H1 (cell line): ENCODE measurements around the gene GAS7. TPM values are rescaled to one million over a fixed set of nuclear protein-coding genes. Genes with fewer than 3 reads are reported as not detected.

Source experiments
- ASH2L ChIP-seq: fragments of 200-600, 300-600 bp; sonication (generic); IDR thresholded peaks from one replicate; pipeline ENCODE4 v1.7.1; 2017; ENCODE audit warnings: low read length
- POLR2A ChIP-seq, 2 experiments: IDR thresholded peaks; 1 replicate in 1 of 2; 2 replicates in 1 of 2; pipeline ENCODE4 v1.6.1; 2011; ENCODE audit warnings: low read depth in 2 of 2, low read length in 2 of 2, mild to moderate bottlenecking in 2 of 2; ENCODE audit errors: control extremely low read depth in 1 of 2
- RNF2 ChIP-seq: fragments of 200-900, 300-1000 bp; sonication (generic); IDR thresholded peaks from 2 replicates; pipeline ENCODE4 v1.7.1; 2016; ENCODE audit warnings: borderline replicate concordance, low read depth, mild to moderate bottlenecking, antibody characterized with exemption, low read length; ENCODE audit not compliant: poor library complexity, severe bottlenecking; ENCODE audit errors: missing control alignments
- polyA plus RNA-seq, 7 experiments: library from polyadenylated mRNA; depleted of rRNA in 3 of 7; stranded (reverse) in 5 of 7; unstranded in 2 of 7; fragments of >200 nt in 5 of 7; fragments of 200-250 nt in 2 of 7; gene quantifications; 1 replicate in 5 of 7; 2 replicates in 1 of 7; 4 replicates in 1 of 7; pipeline versions ENCODE4 v1.2.1 to v1.2.3, GENCODE V29; 2011 to 2013; ENCODE audit warnings: missing spikeins in 2 of 7, mixed read lengths in 2 of 7
- total RNA-seq: library from RNA; stranded (reverse); fragmentation: NEBNext Ultra II Directional; extraction: Animal tissue kit (Norgen Biotek cat#: 25700); gene quantifications from 2 replicates; pipeline ENCODE4 v1.2.1, GENCODE V29; 2021
- TF ChIP-seq, protein P1 (sequence below): fragments of 300-600 bp; sonication (generic); IDR thresholded peaks from 2 replicates; pipeline ENCODE4 v1.7.1; 2012; ENCODE audit warnings: low read length, moderate library complexity, mild to moderate bottlenecking, inconsistent platforms; ENCODE audit not compliant: insufficient replicate concordance

GAS7 gene
- total and polyA plus RNA-seq, 2 of the 8 experiments (the other 6 are each of a cell fraction or from before 2014, with no cell fraction given): 5.0 to 14.5 TPM

DNA sequence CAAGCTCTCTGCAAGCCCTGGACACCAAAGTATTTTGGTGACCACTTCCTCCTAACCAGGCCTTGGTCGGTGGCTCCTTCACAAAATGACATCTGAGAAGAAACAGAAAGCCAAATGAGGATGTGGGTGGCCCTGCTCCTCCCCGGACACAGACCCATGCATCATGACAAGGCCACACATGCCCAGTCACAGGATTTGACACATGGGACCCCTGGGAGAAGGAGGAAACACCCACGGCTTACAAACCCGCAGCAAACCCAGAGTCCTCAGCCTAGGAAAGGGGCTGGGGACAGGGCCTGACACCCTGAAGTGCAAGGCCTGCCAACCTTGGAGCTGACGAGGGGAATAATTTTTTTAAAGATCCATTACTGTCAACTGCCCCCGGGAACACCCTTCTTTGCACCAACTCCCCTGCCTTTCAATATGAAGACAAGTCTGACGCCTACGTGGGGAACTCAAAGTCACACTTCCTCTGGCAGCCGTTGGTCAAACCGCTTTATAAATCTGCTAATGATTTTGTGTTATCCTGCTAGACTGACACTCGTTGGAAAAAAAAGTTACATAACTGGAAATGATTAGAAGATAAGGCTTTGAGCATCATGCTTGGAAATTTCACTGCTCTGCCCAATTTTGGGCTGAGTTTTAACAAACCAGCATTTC lies 41.3 kb downstream of the GAS7 start (continued):
- TF ChIP-seq, protein P1, sequence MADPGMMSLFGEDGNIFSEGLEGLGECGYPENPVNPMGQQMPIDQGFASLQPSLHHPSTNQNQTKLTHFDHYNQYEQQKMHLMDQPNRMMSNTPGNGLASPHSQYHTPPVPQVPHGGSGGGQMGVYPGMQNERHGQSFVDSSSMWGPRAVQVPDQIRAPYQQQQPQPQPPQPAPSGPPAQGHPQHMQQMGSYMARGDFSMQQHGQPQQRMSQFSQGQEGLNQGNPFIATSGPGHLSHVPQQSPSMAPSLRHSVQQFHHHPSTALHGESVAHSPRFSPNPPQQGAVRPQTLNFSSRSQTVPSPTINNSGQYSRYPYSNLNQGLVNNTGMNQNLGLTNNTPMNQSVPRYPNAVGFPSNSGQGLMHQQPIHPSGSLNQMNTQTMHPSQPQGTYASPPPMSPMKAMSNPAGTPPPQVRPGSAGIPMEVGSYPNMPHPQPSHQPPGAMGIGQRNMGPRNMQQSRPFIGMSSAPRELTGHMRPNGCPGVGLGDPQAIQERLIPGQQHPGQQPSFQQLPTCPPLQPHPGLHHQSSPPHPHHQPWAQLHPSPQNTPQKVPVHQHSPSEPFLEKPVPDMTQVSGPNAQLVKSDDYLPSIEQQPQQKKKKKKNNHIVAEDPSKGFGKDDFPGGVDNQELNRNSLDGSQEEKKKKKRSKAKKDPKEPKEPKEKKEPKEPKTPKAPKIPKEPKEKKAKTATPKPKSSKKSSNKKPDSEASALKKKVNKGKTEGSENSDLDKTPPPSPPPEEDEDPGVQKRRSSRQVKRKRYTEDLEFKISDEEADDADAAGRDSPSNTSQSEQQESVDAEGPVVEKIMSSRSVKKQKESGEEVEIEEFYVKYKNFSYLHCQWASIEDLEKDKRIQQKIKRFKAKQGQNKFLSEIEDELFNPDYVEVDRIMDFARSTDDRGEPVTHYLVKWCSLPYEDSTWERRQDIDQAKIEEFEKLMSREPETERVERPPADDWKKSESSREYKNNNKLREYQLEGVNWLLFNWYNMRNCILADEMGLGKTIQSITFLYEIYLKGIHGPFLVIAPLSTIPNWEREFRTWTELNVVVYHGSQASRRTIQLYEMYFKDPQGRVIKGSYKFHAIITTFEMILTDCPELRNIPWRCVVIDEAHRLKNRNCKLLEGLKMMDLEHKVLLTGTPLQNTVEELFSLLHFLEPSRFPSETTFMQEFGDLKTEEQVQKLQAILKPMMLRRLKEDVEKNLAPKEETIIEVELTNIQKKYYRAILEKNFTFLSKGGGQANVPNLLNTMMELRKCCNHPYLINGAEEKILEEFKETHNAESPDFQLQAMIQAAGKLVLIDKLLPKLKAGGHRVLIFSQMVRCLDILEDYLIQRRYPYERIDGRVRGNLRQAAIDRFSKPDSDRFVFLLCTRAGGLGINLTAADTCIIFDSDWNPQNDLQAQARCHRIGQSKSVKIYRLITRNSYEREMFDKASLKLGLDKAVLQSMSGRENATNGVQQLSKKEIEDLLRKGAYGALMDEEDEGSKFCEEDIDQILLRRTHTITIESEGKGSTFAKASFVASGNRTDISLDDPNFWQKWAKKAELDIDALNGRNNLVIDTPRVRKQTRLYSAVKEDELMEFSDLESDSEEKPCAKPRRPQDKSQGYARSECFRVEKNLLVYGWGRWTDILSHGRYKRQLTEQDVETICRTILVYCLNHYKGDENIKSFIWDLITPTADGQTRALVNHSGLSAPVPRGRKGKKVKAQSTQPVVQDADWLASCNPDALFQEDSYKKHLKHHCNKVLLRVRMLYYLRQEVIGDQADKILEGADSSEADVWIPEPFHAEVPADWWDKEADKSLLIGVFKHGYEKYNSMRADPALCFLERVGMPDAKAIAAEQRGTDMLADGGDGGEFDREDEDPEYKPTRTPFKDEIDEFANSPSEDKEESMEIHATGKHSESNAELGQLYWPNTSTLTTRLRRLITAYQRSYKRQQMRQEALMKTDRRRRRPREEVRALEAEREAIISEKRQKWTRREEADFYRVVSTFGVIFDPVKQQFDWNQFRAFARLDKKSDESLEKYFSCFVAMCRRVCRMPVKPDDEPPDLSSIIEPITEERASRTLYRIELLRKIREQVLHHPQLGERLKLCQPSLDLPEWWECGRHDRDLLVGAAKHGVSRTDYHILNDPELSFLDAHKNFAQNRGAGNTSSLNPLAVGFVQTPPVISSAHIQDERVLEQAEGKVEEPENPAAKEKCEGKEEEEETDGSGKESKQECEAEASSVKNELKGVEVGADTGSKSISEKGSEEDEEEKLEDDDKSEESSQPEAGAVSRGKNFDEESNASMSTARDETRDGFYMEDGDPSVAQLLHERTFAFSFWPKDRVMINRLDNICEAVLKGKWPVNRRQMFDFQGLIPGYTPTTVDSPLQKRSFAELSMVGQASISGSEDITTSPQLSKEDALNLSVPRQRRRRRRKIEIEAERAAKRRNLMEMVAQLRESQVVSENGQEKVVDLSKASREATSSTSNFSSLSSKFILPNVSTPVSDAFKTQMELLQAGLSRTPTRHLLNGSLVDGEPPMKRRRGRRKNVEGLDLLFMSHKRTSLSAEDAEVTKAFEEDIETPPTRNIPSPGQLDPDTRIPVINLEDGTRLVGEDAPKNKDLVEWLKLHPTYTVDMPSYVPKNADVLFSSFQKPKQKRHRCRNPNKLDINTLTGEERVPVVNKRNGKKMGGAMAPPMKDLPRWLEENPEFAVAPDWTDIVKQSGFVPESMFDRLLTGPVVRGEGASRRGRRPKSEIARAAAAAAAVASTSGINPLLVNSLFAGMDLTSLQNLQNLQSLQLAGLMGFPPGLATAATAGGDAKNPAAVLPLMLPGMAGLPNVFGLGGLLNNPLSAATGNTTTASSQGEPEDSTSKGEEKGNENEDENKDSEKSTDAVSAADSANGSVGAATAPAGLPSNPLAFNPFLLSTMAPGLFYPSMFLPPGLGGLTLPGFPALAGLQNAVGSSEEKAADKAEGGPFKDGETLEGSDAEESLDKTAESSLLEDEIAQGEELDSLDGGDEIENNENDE: no peak
- no peak for TF ChIP-seq RNF2
- TF ChIP-seq POLR2A (IDR thresholded peaks at IDR 0.05; ENCODE audit: control extremely low read depth in 1 of 2, low read depth in 2 of 2, low read length in 2 of 2): no peak
- TF ChIP-seq ASH2L: no peak
- TF ChIP-seq, all 59 proteins: peak for 0
